Neuron (in vitro differentiated cells): ENCODE results near the gene NOP16.
"Not testable (repeated sequence)": the region's sequence is repeated elsewhere in the genome, so short reads cannot be mapped to it uniquely, and the experiment has no call there.

Source experiments
- H2AFZ ChIP-seq: one replicate; pipeline ENCODE4 v1.6.1; 2013; ENCODE audit warnings: low read depth, mild to moderate bottlenecking, inconsistent platforms, low read length, moderate library complexity
- H3K27me3 ChIP-seq: one replicate; pipeline ENCODE4 v1.6.1; 2013; ENCODE audit warnings: low read length; ENCODE audit not compliant: insufficient read depth
- H3K36me3 ChIP-seq: one replicate; pipeline ENCODE4 v1.6.1; 2013; ENCODE audit warnings: low read length; ENCODE audit not compliant: insufficient read depth
- H3K4me1 ChIP-seq: one replicate; pipeline ENCODE4 v1.6.1; 2013; ENCODE audit warnings: low read length; ENCODE audit not compliant: insufficient read depth
- H3K4me3 ChIP-seq: 2 replicates; pipeline ENCODE4 v1.5.1; 2013; ENCODE audit warnings: mild to moderate bottlenecking, low read length, moderate library complexity
- H3K9me3 ChIP-seq: one replicate; pipeline ENCODE4 v1.6.1; 2013; ENCODE audit warnings: low read length

NOP16 gene

DNA sequence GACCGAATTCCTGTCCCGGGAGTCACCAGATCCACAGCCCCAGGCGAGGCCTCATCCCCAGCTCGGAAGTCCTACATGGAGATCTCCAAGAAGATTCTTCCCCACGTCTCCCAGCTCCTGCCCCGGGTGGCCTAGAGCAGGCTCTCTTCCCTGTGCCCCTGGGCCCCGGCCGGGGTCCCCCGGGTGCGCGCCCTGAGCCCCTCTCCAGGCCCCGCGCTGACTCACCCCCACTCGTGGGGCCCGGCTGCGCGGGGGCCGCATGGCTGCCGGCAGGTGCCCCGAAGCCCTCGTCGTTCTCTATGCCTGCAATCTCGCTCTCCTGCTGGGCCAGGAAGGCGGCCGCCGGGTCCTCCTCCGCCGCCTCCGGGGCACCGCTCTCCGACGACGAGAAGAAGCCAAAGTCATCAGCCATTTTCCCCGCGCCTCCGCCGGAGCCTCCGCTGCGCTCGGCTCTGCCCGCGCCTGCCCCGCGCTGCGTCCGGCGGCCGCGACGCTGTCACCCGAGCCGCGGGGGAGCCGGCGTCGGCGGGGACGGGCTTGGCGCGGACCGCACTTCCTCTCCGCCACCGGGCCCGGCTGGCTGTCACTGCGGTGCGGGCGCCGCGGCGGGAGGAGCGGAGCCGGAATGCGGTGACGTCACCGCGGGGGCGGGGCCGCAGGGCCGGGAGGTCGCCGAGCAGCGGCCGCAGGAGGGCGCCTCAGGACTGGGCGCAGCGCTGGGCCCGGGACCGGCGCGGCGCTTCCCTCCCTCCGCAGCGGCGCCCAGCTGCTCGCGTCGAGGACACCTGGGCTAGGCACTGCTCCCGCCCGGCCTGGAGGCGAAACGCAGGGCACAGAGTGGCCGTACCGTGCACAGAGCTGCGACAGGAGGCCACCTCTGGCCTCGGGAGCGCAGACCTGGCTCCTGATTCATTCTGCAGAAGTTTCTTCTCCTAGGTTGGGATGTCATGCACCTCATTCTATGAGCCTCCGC is 27.8 kb upstream of the NOP16 start, which contains the start of gene CLTB:
Gene CLTB, minus strand, starts transcription at position 588 of the 973 bp plus-strand sequence. Its CDS starts 176 bp downstream, at position 412.
- peak within 1 kb of the TSS; percentile 96 for H2AFZ ChIP-seq
- no peaks in the 10 kb centered on the region for H3K36me3 ChIP-seq
- H3K9me3 ChIP-seq: no peaks in the 10 kb centered on the region
- no peaks in the 10 kb centered on the region for H3K27me3 ChIP-seq
- H3K4me3 ChIP-seq: peak within 1 kb of the TSS; percentile 83
- peaks cover 8% of the 10 kb centered on the region for H3K4me1 ChIP-seq

DNA sequence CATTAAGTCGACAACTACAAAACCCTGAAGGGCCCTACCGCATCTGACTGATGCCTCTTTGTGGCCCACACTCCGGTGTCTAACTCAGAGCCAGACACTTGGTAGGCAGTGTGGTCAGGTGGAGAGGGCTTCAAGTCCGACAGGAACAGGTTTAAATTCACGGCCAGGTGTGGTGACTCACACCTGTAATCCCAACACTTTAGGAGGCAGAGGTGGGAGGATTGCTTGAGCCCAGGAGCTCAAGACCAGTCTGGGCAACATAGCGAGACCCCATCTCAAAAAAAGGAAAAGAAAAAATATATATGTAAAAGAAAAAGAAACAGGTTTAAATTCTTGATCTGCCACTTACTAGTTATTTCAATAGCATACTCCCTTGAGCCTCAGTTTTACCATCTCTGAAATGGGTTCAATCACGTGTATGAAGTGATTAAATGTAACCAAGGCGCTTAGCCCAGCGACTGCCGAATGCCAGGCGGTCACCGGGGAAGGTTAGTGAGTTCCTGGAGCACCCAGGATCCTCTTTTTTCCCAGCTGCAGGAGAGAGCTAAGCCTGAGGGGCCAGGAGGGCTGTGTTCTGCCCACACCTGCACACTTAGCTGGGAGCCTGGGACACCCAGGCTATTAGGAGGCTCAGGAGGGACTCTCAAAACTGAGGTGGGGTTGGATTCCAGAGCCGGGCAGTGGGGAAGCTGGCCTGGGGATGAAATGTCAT is 27.0 kb upstream of the NOP16 start:
- peak overlapping the region; percentile 83 for H3K4me3 ChIP-seq
- H2AFZ ChIP-seq: peak overlapping the region; percentile 96
- H3K27me3 ChIP-seq: no peaks in the 10 kb centered on the region
- H3K36me3 ChIP-seq: no peaks in the 10 kb centered on the region
- no peaks in the 10 kb centered on the region for H3K9me3 ChIP-seq
- H3K4me1 ChIP-seq: peaks cover 8% of the 10 kb centered on the region

DNA sequence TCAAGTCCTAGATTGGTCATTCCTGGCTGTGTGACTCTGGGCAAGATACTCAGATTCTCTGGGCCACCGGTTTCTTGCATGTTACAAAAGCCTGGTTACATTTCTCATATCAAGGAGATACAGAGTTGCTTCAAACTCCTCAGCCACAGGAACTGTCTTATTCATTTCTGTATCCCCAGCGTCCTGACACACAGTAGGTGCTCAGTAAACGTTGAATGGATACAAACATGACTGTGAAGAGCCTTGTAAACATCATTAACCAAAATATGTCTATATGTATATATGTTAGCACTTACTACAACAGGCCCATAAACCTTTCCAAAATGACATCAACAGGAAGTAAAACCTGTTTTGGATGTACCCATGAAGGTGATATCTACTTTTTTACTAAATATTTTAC is 26.3 kb upstream of the NOP16 start:
- Histone ChIP-seq H3K27me3 (no peaks in the 10 kb centered on the region), H3K4me3 (no peak overlapping the region), H3K4me1 (peaks cover 8% of the 10 kb centered on the region), H2AFZ (no peak overlapping the region), H3K9me3 (no peaks in the 10 kb centered on the region), H3K36me3 (peaks cover 4% of the 10 kb centered on the region)

DNA sequence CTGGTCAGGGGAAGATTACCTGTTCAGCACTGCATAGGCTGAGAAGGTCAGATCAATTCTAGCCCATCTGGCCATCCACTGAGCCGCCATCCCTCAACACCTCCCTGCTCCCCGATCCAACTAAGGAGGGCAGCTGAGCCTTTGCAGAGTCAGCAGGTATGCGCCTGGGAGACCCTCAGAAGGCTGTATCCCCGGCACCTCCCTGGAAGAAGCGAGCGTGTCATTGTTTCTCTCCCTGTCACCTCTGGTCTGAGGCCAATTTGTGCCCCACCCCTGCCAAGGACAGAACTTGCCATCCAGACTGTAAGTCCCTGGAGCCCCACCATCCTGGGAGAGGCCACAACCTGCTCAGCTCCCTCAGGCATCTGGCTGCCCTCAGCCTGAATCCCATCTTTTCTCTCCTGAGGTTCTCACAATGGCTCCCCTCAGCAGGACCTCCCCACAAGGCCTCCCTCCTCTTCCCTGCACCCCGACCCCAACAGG is 25.4 kb upstream of the NOP16 start:
- Histone ChIP-seq H3K4me3 (no peak overlapping the region), H3K4me1 (peaks cover 8% of the 10 kb centered on the region), H3K9me3 (no peaks in the 10 kb centered on the region), H3K36me3 (peaks cover 5% of the 10 kb centered on the region), H3K27me3 (no peaks in the 10 kb centered on the region), H2AFZ (no peak overlapping the region)

DNA sequence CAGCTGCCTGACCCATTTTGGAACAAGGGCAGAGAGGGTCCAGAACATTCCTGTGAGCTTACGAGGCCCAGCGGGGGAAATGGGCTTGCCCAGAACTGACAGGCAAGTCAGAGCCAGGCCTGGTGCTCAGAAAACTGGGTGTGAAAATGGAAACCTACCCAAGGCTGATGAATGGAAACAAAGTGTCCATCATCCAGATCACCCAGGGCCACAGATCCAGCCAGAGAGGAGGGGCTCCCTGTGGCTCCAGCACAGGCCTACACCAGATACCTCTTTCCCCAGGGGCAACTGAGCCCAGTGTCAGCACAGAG is 24.8 kb upstream of the NOP16 start:
- H2AFZ ChIP-seq: no peak overlapping the region
- H3K4me3 ChIP-seq: no peak overlapping the region
- H3K36me3 ChIP-seq: peaks cover 5% of the 10 kb centered on the region
- no peaks in the 10 kb centered on the region for H3K9me3 ChIP-seq
- H3K27me3 ChIP-seq: no peaks in the 10 kb centered on the region
- peaks cover 8% of the 10 kb centered on the region for H3K4me1 ChIP-seq

DNA sequence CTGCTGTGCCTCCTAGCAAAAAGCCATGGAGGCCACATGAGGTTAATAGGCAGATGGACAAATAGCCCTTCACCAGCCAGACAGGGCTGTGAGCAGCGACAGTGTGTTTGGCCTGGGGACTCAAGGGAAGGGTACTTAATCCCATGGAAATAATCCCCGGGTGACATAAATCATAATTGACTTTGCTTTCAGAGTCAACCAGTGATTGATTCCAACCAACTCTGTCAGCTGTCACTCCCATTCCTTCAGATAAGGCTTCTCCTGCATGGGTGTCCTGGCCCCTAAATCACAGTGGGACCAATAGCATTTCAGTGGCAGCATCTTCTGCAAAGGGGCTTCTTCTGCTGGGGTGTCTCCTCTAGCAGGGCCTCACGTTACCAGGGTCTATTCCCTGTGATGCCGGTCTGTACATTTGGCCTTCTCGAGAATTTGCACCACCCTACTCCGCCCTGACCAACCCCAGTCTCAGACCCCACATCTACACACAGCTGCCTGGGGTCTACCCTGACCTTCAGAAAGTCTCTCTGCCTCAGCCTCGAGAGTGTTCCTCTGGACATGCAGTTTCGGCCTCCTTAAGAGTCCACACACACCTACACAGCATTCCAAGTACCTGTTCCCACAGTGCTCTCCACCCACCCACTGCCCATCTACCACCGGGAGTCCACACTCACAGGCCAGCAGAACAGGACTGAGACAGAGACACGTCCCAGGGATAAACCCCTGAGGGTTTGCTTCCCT is 24.3 kb upstream of the NOP16 start:
- no peak overlapping the region for H3K4me3 ChIP-seq
- H3K27me3 ChIP-seq: no peaks in the 10 kb centered on the region
- H3K36me3 ChIP-seq: peaks cover 8% of the 10 kb centered on the region
- no peaks in the 10 kb centered on the region for H3K9me3 ChIP-seq
- no peak overlapping the region for H2AFZ ChIP-seq
- H3K4me1 ChIP-seq: peaks cover 8% of the 10 kb centered on the region

DNA sequence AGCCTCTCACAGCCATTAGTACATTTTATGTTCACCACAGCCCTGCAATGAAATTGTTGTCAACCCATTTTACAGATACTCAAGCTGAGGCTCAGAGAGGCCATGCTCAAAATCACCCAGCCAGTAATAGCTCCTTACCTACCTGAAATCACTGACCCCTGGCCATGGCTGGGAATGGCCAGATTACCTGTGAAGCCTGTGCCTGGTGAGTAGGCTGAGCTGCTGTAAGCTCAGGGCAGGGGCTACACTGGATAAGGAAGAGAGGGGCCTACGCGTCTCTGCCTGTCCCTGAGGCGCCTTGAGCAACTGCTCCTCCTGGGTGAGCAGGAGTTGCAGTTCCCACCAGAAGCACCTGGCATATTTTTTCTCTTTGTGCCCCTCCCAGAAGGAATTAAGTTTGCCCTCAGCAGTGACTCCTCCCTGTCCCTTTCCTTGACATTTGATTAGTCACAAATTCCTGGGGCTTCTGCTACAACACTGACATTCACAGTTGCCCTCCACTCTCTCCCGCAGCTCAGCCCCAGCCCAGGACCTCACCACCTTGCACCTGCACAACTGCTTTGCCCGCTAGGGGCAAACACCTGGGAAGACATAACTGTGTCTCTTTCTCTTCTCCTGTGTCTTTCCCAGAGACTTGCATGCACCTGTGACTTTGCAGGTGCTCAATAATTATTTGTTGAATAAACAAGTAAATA is 22.2 kb upstream of the NOP16 start:
- H3K4me1 ChIP-seq: peaks cover 2% of the 10 kb centered on the region
- H2AFZ ChIP-seq: no peak overlapping the region
- no peaks in the 10 kb centered on the region for H3K27me3 ChIP-seq
- peaks cover 17% of the 10 kb centered on the region for H3K36me3 ChIP-seq
- no peaks in the 10 kb centered on the region for H3K9me3 ChIP-seq
- no peak overlapping the region for H3K4me3 ChIP-seq

DNA sequence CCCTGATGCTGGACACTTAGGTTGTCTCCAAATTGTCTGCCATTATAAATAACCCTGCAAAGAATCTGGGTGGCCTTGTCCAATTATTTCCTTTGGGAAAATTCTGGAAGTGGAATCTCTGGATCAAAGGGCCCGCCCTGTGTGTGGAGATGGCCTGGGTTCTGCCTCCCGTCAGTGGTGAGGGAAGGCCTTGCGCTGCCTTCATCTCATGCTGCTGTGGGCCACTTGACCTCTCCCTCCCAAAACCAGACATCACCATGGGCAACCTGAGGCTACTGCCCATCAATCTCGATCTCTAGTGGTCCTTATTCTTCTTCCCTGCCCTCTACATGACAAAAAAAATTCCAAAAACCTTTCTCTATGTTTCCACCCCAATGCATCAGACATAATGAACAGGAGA is 21.4 kb upstream of the NOP16 start:
- Histone ChIP-seq H3K27me3 (no peaks in the 10 kb centered on the region), H3K36me3 (peaks cover 18% of the 10 kb centered on the region), H3K9me3 (no peaks in the 10 kb centered on the region), H3K4me3 (no peak overlapping the region), H2AFZ (no peak overlapping the region), H3K4me1 (no peaks in the 10 kb centered on the region)

DNA sequence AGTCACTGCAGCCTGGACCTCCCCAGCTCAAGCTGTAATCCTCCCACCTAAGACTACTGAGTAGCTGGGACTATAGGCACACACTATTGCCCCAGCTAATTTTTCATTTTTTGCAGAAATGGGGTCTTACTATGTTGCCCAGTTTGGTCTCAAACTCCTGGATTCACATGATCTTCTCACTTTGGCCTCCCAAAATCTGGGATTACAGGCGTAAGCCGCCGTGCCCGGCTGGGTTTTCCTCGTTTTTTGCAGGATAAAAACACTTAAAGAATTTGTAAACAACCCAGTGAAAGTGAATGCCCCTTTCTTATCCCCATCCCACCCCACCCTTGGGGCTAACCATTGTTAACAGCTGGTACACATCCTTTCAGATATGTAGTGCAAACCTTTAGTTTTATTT is 20.2 kb upstream of the NOP16 start:
- H2AFZ ChIP-seq: no peak overlapping the region
- H3K4me3 ChIP-seq: no peak overlapping the region
- no peaks in the 10 kb centered on the region for H3K27me3 ChIP-seq
- H3K9me3 ChIP-seq: no peaks in the 10 kb centered on the region
- H3K36me3 ChIP-seq: peaks cover 18% of the 10 kb centered on the region
- H3K4me1 ChIP-seq: no peaks in the 10 kb centered on the region

DNA sequence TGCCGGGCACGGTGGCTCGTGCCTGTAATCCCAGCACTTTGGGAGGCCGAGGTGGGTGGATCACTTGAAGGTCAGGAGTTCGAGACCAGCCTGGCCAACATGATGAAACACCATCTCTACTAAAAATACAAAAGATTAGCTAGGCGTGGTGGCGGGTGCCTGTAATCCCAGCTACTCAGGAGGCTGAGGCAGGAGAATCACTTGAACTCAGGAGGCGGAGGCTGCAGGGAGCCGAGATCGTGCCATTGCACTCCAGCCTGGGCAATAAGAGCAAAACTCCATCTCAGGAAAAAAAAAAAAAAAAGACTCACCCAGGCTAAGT is 19.8 kb upstream of the NOP16 start:
- H2AFZ ChIP-seq, H3K4me3 ChIP-seq, H3K9me3 ChIP-seq, H3K4me1 ChIP-seq, H3K27me3 ChIP-seq: not testable (repeated sequence)
- H3K36me3 ChIP-seq: peaks cover 18% of the 10 kb centered on the region

DNA sequence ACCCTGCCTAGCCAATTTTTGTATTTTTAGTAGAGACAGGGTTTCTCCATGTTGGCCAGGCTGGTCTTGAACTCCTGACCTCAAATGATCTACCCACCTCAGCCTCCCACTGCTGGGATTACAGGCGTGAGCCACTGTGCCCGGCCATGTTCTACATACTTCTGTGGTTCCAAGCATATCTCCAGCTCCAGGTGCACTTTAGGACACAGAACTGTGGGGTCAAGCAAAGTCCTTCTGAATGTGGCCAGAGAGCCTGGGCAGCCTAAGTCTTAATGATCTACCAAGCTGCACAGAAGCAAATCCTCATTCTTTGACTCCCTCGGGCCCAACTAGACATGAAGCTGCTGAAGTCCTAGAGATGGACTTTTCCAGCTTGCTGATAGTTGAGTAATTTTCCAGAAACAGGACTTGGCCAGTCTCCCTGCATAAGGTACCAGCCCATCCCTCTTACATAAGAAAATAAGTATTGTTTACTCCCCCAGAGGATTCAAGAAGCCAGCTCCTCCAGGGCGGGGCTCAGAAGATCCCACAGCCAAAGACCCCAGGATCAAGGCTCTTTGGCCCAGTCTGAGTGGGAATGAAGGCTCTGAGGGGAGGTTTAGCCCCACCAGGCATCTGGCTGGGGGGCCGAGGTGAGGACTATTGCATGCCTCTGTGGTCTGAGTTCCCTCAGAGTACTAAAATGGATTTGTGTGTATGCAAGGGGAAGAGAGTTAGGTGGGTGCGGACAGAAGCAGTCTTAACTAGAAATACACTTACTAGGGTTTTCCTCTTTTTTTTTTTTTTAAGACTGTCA is 19.3 kb upstream of the NOP16 start:
- H2AFZ ChIP-seq: no peak overlapping the region

DNA sequence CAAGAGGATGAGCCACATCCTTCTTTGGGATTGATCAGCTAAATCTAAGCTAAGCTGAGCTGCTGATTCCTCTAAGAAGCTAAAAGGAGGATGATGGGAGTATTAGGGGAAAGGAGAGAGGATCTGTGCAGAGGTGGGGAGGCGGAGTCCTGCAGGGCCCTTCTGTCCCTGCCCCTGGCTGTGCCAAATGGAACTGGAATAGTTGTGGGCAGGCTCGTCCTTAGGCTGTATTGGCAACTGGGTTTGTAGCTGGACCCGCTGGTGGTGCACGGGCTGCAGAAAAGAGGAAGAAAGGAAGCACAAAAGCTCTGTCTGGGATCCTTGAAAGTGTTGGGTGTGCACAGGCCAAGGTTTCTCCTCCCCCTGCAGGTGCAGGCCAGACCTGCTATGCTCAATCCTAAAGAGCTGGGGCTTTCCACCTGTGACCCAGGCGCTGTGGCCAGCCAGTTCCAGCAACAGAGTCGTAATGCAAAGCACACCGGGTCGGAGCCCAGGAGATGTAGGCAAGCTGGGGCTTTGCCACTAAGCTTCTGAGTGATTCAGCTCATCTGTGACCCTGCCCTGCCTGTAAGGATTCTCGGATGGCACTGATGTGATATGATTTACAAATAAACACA is 18.1 kb upstream of the NOP16 start:
- Histone ChIP-seq H3K27me3 (no peaks in the 10 kb centered on the region), H2AFZ (no peak overlapping the region), H3K4me1 (no peaks in the 10 kb centered on the region), H3K9me3 (no peaks in the 10 kb centered on the region), H3K36me3 (peaks cover 18% of the 10 kb centered on the region), H3K4me3 (no peak overlapping the region)

More for the DNA sequence above, 19.3 kb upstream of the NOP16 start:
- H3K4me3 ChIP-seq: no peak overlapping the region
- H3K9me3 ChIP-seq: no peaks in the 10 kb centered on the region
- H3K27me3 ChIP-seq: no peaks in the 10 kb centered on the region
- H3K36me3 ChIP-seq: peaks cover 18% of the 10 kb centered on the region
- H3K4me1 ChIP-seq: no peaks in the 10 kb centered on the region
